Duodenal mucosa (tissue), 2 donors: Measurements from ENCODE around the gene SLC5A6.

Experiments
- H3K27ac ChIP-seq: one replicate; pipeline ENCODE4 v1.7.0; 2013; ENCODE audit warnings: low read depth, low read length
- H3K27me3 ChIP-seq, 2 donors: one replicate each; pipeline ENCODE4 v1.7.0; 2013; ENCODE audit warnings: low read length in 2 of 2, control low read depth in 1 of 2; ENCODE audit not compliant: insufficient read depth in 2 of 2, control insufficient read depth in 1 of 2
- H3K36me3 ChIP-seq, 2 donors: one replicate each; pipeline ENCODE4 v1.7.0; 2013; ENCODE audit warnings: low read length in 2 of 2, control low read depth in 1 of 2; ENCODE audit not compliant: insufficient read depth in 2 of 2, control insufficient read depth in 1 of 2
- H3K4me1 ChIP-seq, 2 donors: one replicate each; pipeline ENCODE4 v1.7.0; 2013; ENCODE audit warnings: low read length in 2 of 2, control low read depth in 1 of 2; ENCODE audit not compliant: insufficient read depth in 2 of 2, control insufficient read depth in 1 of 2
- H3K4me3 ChIP-seq, 2 donors: one replicate each; pipeline ENCODE4 v1.7.0; 2013; ENCODE audit warnings: low read length in 2 of 2, low read depth in 1 of 2
- H3K9ac ChIP-seq, 2 donors: one replicate each; pipeline ENCODE4 v1.7.0; 2013; ENCODE audit warnings: low read length in 2 of 2, low read depth in 1 of 2
- H3K9me3 ChIP-seq, 2 donors: one replicate each; pipeline ENCODE4 v1.7.0; 2013; ENCODE audit warnings: low read length in 2 of 2, control low read depth in 1 of 2; ENCODE audit not compliant: control insufficient read depth in 1 of 2

The SLC5A6 gene

DNA sequence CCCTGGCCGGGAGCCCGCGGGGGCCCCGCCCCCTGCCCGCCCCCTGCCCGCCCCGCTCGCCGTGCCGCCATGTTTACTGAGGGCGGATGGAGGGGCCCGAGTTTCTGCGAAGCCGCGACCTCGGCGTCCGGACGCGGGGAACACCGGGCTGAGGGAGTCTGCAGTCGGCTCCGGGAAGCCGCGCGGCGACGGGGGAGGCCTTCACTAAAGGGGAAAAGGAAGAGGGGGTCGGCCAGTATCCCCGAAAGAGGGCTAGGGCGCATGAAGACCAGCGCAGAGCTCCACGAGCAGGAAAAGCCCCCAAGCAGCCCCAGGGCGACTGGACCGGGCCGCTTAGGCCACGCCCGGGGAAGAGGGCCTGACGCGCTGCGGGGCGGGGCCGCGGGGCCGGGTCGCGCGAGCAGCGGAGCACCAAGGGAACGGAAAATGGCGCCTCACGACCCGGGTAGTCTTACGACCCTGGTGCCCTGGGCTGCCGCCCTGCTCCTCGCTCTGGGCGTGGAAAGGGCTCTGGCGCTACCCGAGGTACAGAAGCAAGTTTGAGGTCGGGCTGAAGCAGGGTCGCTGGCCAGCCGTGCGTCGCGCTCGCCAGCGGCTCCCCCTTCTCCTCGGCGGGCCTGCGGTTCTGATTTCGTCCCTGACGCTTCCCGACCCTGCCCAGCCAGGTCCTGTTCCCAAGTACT lies at the start of gene SLC5A6, which contains the start of gene ATRAID:
Gene SLC5A6, minus strand, starts transcription at position 326 of the 683 bp plus-strand sequence. CDS start 4,618 bp downstream, outside the sequence.
Gene ATRAID, plus strand, starts transcription at position 99 of the 683 bp plus-strand sequence. Its CDS starts 328 bp downstream, at position 427.
- H3K27me3 ChIP-seq = no peaks in the 10 kb centered on the region
- H3K4me1 ChIP-seq = peaks cover 27 to 32% of the 10 kb centered on the region in 2 donors
- H3K27ac ChIP-seq = peak within 1 kb of the TSS; percentile 96
- peak within 1 kb of the TSS; percentile 82 to 95 for H3K4me3 ChIP-seq
- H3K36me3 ChIP-seq = peaks cover 0 to 27% of the 10 kb centered on the region in 2 donors
- H3K9me3 ChIP-seq = no peaks in the 10 kb centered on the region
- H3K9ac ChIP-seq = peak within 1 kb of the TSS; percentile 94 to 99

DNA sequence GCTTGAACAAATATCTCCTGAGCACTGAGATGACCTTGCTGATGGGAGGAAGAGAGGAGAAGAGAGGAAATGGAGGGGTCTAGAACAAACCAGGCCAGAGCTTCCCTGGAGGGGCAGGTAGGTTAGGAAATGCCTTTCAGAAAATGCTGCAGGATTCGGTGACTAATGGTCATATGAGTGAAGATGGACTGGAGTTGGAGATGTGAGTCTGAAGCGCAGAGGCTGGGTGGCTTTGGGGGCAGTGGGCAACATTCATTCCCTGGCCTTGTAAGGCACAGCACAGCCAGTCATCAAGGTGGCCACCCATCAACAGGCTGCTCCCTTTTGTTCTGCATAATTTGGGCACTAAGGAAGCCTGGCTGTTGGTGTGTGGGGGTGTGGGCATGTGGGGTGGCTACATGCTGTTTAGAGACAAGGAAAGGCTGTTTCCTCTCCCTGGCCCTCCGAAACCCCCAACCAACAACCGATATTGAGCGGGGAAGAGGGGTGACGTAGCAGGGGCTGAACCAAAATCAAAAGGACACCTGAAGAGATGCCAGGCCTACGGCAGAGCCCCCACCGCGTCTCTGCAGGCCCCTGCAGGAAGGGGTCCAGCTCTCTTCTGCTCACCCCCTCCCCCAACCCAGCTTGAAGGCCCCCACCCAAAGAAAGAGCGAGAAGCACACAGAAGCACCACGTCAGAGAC lies 49.3 kb upstream of the SLC5A6 start:
- no peak overlapping the region for H3K9ac ChIP-seq
- no peak overlapping the region for H3K27ac ChIP-seq
- no peak overlapping the region for H3K4me3 ChIP-seq
- H3K9me3 ChIP-seq = no peaks in the 10 kb centered on the region
- no peaks in the 10 kb centered on the region for H3K36me3 ChIP-seq
- H3K4me1 ChIP-seq = peaks cover 14 to 25% of the 10 kb centered on the region in 2 donors
- H3K27me3 ChIP-seq = peaks cover 69 to 80% of the 10 kb centered on the region in 2 donors

DNA sequence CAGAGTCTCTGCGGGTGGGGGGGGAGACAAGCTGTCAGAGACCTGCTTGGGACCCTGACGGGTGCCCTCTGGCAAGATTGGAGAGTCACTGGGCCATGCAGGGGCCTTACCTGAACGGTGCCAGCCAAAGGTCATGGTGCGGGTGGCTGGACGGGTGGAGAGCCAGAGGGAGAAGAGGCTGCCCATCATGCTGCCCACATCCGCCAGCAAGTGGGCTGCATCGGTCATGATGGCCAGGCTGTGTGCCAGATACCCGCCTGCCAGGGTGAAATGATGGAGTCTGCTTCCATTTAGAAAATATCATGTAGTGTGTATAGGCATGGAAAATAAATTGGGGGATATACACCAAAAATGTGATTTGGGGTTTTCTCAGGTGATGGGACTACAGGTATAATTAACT lies 46.0 kb upstream of the SLC5A6 start:
- peaks cover 61 to 72% of the 10 kb centered on the region in 2 donors for H3K27me3 ChIP-seq
- no peak overlapping the region for H3K27ac ChIP-seq
- no peak overlapping the region for H3K9ac ChIP-seq
- peaks cover 0 to 8% of the 10 kb centered on the region in 2 donors for H3K4me1 ChIP-seq
- H3K4me3 ChIP-seq = no peak overlapping the region
- H3K36me3 ChIP-seq = no peaks in the 10 kb centered on the region
- no peaks in the 10 kb centered on the region for H3K9me3 ChIP-seq

DNA sequence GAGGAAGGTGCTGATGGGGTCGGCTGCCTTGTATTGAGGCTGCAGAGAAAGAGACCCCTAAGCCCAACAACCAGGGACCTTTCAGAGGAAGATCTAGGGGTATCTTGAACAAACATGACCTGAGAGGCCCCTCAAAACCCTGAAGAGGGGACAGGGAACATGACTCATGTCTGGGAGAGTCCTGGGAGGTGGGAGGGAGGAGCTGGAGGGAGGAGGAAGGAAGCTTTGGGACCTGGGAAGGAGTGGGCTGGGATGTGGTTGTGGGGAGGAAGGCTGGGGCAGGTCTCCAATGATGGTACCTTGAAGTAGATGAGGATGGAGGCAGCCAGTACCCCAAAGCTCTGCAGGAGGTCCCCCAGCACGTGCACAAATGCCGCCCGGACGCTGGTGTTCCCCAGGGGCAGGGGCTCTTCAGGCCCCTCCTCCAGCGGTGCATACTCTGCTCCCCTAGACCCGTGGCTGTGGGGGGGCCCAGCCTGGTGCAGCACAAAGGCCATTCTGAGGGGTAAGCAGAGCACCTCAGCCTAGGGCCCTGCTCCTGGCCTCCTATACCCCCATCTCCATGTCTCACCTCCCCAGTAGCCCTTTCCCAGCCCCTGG lies 44.9 kb upstream of the SLC5A6 start:
- no peak overlapping the region for H3K9ac ChIP-seq
- peaks cover 0 to 3% of the 10 kb centered on the region in 2 donors for H3K4me1 ChIP-seq
- no peaks in the 10 kb centered on the region for H3K9me3 ChIP-seq
- H3K36me3 ChIP-seq = no peaks in the 10 kb centered on the region
- H3K4me3 ChIP-seq = no peak overlapping the region
- peaks cover 55 to 70% of the 10 kb centered on the region in 2 donors for H3K27me3 ChIP-seq
- no peak overlapping the region for H3K27ac ChIP-seq

DNA sequence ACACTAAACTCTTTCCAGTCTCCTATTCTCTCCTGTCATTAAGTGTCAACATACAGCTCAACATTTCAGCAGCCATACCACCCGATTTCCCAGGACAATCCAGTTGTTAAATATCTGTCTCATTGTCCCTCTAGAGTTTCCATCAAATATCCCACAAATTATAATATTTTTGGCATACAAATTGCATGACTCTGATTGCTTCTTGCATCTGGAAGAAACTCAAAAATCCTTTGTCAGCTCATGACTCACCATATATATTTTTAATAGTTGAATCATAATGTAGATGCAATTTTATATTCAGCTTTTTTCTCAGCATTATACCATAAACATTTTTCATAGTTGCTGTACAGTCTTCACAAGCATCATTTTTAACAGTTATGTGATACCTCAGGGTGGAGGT lies 43.6 kb upstream of the SLC5A6 start:
- H3K9me3 ChIP-seq = no peaks in the 10 kb centered on the region
- H3K4me3 ChIP-seq = no peak overlapping the region
- H3K36me3 ChIP-seq = no peaks in the 10 kb centered on the region
- no peak overlapping the region for H3K27ac ChIP-seq
- no peaks in the 10 kb centered on the region for H3K4me1 ChIP-seq
- no peak overlapping the region for H3K9ac ChIP-seq
- H3K27me3 ChIP-seq = peaks cover 49 to 60% of the 10 kb centered on the region in 2 donors

DNA sequence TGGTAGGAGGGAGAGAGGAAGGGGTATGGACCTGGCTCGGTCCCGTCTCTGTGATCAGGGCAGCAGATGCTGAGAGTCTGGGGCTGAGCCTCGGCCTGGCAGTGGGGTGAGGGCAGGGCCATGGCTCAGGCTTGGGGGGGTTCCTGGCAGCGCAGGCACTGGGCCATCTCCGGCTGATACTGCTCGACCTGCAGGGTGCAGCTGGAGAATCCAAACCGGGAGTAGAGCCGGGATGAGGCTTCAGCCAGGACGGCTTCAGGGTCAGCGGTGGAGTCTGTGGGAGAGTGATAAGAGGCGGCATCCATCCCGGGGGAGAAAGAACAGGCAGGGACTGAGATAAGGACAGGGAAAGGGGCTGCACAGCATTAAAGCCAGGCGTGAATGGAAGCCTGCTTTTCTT lies 43.1 kb upstream of the SLC5A6 start:
- no peak overlapping the region for H3K9ac ChIP-seq
- H3K27ac ChIP-seq = no peak overlapping the region
- H3K4me3 ChIP-seq = no peak overlapping the region
- H3K4me1 ChIP-seq = no peaks in the 10 kb centered on the region
- no peaks in the 10 kb centered on the region for H3K9me3 ChIP-seq
- H3K36me3 ChIP-seq = no peaks in the 10 kb centered on the region
- H3K27me3 ChIP-seq = peaks cover 44 to 55% of the 10 kb centered on the region in 2 donors

DNA sequence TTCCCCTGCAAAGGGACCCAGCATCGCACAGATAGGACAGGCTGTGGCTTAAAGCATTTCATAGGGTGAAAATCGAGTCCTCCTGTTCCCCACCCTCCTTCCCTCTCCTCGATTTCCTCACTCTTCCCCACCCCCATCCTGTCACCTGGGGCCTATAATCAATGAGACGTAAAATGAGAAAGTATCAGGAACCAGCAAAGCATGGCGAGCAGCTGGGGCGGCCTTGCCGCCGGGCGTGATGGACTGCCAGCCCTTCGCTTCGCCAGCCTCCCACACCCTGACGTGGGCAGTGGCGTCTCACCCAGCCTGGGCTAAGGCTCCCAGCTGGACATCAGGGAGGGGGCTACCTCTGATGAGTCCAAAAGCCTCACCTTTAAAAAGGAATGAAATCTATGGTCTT lies 39.7 kb upstream of the SLC5A6 start:
- Histone ChIP-seq H3K9me3 (no peaks in the 10 kb centered on the region), H3K4me3 (no peak overlapping the region), H3K27ac (no peak overlapping the region), H3K9ac (no peak overlapping the region), H3K4me1 (no peaks in the 10 kb centered on the region), H3K36me3 (no peaks in the 10 kb centered on the region), H3K27me3 (peaks cover 27 to 40% of the 10 kb centered on the region in 2 donors)

DNA sequence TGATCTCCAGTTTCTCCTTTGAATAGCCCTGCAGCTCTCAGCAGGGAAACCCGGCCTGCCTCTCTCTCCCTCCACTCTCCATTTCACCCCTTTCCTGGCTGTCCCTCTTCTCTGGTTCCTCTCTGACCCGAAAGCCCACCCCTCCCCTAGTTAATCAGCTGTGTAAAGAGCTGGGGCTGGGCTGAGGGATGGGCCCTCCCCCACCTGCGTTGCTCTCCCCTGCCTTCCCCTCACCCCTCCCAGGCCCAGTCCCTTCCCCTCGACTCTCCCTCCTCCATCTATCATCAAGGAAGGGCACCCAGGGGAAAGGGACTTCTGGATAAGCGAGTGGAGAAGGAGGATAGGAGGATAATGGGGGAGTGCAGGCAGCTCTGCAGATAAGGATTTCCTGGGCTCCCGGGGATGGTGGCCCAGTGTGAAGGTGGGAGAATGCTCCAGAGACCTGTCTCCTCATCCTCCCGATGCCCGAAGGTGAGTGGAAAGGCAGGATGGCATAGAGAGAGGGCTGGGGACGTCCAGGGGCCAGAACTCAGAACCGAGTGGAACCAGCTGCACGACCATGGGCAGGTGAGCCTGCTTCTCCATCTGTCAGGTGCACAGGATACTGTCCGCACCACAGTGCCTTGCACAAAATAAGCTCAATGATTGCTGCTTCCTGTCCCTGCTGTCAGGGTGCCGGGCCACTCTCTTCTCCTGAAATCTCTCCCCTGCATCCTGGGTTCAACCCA lies 38.7 kb upstream of the SLC5A6 start:
- no peak overlapping the region for H3K4me3 ChIP-seq
- H3K36me3 ChIP-seq = no peaks in the 10 kb centered on the region
- H3K27me3 ChIP-seq = peaks cover 18 to 30% of the 10 kb centered on the region in 2 donors
- no peak overlapping the region for H3K27ac ChIP-seq
- H3K9ac ChIP-seq = no peak overlapping the region
- no peaks in the 10 kb centered on the region for H3K9me3 ChIP-seq
- no peaks in the 10 kb centered on the region for H3K4me1 ChIP-seq

DNA sequence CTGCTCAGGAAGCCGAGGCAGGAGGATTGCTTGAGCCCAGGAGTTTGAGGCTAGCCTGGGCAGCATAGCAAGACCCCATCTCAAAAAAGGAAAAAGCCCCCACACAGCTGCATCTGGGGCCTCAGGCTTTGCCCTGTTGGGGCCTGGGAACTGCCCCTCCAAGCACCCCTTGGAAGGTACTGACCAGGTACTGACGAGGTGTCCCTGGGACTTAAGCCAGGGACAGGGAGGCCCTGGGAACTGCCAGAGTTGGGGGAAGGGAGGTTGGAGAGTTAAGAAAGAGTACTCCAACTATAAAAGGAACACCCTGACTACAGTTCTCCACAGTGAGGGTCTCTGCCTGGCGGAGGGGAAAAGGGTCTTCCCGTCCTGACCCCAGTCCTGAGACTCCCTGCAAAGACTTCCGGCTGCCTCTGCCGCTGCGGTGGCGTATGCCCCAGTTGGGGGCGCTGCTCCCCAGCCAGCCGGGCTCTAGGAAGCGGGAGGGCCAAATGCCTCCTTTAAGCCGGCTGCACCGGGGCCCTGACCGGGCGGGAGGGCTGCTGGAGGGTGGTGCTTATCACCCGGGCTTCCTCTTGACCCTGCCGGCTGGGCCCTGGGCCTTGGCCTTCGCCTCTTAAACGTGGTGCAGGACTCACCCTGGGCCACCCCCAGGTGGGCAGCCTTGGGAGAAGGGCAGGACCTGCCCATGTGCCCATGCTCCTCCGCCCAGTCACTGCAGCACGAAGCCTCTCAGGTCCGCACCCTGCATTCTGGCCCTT lies 38.0 kb upstream of the SLC5A6 start:
- Histone ChIP-seq H3K4me3 (no peak overlapping the region), H3K9ac (no peak overlapping the region), H3K36me3 (peaks cover 0 to 4% of the 10 kb centered on the region in 2 donors), H3K4me1 (no peaks in the 10 kb centered on the region), H3K27me3 (peaks cover 16 to 23% of the 10 kb centered on the region in 2 donors), H3K9me3 (no peaks in the 10 kb centered on the region), H3K27ac (no peak overlapping the region)
